Inferior parietal cortex (tissue), 1 donor: ENCODE data around the gene FST.
A peak's percentile ranks its signal among the peaks of the same experiment; 100 is the strongest.

Source experiments
- DNase-seq: peaks from one replicate; pipeline ENCODE4 v3.0.0-alpha.2; 2016; ENCODE audit errors: extremely low spot score

The FST gene

DNA sequence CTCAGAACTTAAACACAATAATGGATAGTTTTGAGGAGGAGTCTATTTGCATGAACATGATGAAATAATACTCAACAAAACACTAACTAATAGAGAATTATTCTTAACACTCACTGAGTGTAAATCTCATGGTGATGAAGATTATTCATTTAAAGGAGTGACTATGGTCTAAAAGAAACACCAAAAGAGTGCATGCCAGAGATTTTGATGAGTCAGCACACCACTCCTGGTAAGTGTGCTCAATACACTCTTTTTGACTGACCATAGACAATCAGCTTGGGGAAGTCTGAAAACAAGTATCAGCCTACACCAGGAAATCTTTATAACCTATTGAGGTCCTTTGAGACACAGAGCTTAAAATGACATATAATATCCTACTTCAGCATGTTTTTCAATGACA, 6.8 kb upstream of the FST start:
- DNase-seq: no peak

DNA sequence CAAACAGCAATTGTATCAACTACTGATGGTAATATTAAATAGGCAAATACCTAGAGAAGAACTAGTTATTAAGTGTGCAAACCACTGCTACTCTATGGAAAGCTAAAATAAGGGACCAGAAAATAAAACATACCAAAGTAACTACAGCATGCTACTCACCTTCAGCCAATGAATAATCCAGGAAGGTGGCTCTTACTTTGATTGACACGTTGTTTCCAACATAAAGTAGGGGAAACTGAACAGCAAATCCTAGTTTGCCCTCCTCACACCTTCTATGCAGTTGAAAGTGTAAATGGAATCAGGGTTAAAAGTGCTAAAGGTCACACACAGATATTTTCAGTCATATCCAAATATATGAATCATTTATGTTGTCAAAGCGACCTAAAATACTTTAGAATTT, 5.1 kb upstream of the FST start:
- DNase-seq: no peak

DNA sequence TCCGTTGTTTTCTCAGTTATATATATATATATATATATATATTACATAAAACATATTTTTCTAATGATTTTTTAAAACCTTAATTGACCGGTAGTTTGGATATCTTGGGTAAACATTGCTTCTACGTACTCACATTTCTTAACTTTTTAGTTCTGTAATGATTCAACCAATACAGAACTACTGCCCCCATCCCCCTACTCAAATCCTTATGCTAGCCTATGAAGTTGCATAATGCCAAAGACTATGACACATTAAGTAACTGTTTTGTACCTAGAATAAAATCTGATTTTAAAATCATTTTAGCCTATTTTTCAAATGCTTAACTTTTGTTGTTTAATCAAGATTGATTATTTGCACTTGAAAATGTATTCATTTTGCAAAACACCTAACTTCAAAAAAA, 4.4 kb upstream of the FST start:
- no peak for DNase-seq

DNA sequence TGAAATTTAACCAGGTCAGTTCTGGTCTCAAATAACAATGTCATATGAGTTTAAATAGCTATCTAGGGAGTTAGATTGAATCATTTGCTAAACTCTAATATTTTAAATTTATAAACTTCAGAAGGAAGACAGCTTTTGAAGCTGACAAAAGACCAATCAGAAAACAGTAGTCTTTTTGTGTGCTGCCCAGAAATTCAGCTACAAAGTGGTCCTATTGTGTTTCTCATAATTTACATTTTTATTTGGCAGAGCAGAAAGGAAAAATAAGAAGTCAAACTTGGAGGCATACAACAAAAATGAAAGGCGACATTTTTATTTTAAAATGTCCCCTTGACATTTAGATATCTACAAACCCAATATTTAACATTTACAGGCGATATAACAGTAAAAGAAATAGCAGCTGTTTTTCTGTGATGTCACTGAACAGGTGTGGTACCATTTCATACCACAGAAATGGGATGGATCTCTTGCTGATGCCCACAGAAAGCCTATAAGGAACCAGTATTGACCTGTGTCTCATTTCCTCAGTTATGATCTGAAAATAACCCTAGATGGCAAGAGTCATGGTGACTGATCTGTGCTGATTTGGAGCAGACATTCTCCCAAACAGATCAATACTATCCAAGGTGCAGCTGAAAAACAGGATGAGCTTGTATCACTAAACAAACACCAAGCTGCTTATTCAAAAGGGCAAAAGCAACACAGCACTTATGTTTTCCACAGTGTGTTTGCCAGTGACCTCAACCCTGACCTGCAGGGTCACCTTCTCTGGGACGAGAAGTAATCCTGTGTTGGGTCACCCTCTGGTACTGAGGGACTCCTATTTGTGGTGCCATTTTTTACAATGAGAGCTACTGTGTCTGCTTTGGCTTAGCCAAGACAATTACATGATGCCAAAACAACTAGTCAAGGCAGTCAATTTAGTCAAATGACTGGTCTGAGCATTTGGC, 3.6 kb upstream of the FST start:
- DNase-seq: peak; percentile 42

DNA sequence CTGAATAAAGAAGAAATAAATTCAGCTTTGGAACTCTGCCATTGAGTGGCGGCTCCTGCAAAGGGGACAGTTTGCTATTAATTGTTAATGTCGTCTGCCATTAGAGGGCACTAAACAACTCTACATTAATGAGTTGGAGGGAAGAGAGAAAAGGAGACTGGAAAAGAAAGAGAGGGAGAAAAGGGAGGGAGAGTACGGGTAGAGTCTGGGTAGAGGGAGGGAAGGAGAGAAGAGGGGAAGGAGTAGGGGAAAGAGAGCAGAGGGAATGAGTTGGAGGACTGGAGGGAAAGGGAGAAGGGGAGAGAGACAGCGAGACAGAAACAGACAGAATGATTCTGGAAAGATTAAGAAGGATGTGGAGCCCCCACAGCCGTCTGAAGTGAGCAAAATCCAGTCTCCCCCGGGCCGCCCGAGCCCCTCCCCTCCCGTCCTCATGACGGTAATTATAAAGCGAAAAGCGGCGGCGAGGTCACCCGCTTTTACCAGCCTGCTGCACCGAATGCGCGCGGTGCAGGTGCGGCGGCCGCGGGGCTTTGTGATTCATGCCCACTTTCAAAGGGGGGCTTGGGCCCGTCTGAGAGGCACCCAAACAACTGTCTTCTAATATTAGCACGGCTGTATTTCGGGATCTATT, 1.9 kb upstream of the FST start:
- peak; percentile 76 for DNase-seq

DNA sequence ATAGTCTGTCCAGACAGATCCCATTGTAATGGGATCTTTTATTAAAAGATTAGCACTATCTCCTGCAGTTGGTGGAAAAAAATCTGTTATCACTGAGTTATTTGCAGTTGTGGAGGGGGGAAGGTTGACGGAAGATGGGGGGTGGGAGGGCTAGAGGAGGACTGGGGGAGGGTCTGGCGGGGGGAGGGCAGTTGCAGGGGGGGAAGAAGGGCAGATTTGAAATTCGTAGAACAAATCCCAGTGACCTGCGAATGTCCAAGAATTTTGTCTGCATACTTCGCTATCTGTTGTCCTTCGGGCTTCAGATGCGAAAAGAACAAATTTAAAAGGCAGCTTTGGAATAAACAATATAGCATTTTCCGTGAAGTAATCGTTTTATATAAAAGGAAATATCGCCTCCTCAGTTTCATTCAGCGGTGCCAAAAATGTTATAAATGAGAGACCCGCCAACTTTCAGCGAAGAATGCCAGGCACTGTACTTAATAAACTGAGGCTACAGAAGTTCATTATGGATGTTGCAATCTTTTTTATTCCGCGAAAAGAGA, 1.3 kb upstream of the FST start:
- no peak for DNase-seq

DNA sequence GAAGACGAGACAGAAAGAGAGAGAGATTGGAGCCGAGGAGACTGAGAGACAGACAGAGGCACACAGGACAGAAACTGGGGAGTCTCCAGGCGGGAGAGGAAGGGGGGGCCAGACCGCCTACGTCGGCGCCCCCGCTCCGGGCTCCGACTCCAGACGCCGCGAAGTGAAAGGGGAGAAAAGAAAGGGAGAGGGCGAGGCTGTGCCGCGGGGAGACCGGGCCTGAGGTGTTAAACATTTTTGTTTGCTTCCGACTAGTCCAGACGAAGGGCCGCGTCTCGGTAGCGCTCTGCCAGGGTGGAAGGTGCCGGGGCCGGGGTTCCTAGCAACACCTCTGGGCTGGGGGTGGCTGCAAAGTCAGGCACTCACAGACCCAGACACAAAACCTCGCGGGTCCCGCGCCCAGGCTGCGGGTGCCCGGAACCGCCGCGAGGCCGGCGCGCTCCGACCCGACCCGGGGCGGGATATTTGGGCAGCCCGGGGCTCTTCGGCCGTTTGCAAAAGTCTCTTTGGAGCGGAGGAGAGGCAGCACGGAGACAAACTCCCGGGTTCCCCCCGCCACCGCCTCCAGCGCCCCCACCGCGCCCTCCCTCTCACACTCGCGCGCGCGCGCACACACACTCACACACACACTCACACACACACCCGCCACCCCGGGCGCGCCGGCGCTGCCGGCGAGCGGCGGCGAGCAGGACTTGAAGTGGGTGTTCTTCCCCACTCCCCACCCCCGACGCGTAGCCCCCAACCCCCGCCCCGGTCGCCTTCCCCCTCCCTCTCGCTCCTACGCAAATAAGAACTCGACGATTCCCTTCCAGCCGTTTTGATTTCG, 626 bp upstream of the FST start:
- DNase-seq: no peak

DNA sequence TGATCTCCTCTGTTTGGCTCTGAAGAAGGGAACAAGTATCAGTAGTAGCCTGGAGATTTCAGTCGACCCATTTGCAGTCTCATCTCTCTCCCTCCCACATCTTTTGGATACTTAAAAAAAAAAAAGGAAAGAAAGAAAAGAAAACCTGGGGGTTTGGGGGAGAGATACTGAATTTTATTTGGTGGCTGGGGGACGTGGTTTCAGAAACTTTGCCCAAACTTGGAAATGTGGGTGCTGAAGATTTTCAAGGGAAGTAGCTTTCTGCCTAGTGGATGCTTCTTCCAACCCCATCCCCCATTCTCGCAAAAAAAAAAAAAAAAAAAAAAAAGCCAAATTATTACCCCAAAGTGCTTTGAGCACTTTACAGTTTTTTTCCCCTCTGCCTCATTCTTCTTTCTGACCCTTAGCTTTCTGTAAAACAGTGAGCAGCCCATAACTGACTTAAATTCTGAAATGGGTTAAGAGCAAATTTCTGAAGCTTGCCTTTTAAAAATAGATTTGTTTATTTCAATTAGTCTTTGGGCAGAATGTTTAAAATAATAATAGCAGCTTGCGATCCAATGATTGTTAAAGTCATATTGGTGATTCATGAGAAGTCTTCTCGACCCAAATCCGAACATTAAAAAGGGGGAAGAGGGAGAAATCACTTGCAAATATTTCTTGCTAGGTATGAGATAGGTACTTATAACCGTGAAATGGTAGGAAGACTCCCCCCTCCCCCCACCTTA, 894 bp downstream of the FST start:
- DNase-seq: no peak

DNA sequence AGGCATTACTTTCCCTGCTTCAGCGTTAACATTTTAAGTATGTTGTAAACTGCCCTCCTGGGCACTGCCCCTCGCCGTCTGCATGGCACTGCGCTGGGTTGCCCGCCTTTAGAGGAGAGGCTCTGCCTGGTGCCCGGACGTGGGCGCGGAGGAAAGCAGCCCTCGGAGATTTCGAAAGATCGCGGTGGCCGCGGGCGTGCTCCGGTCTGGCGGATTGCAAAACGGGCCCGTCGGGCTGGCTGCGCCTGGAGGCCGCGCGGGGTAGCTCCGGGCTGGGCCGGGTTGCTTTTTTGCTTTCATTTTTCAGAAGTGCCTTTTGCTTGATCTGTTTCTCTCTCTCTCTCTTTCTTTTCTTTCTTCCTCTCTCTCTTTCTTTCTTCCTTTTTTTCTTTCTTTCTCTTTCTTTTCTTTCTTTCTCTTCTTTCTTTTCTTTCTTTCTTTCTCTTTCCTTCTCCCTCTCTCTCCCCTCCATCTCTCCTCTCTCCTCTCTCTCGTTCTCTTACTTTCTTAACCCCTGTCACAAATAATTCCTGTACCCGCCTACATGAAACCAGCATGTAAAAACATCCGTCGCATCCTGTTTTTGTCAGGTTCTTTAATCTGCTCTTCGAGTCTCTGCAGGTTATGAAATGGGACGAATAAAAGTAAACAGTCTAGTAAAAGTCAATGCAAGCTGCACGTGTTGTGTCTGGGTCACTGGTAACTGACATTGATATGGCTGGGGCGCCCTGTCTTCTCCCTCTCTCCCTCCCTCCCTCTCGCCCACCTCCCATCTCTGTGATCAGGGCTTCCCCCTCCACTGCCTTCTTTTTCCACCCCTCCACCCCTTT, 1.7 kb downstream of the FST start:
- DNase-seq: peak; percentile 12

DNA sequence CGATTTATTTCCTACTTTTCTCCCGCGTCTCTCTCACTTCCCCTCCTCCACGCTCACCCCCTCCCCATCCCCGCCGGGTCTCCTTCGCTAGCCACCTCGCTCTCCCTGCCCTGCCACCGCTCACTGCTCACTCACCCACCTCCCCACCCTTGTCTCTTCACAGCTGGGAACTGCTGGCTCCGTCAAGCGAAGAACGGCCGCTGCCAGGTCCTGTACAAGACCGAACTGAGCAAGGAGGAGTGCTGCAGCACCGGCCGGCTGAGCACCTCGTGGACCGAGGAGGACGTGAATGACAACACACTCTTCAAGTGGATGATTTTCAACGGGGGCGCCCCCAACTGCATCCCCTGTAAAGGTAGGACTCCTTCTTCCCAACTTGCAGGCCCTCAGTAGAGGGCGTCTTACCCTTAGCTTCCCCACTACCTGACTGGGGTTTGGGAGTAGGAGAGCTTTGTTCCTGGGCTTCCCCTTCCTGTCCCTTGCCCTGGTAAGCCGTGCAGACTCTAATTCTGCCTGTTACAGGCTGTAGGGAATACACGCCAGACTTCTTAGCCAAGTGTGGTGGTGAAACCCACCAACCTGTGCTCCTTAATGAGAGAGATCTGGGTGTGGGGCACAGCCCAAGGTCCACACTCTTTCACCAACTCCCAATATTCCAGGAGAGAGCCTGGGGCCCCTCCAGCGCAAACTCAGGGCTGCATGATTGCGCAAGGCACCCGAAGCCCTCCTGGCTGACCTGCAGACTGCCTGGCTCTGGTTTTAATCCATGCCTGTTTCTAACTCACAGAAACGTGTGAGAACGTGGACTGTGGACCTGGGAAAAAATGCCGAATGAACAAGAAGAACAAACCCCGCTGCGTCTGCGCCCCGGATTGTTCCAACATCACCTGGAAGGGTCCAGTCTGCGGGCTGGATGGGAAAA, 2.5 kb downstream of the FST start:
- DNase-seq: no peak

DNA sequence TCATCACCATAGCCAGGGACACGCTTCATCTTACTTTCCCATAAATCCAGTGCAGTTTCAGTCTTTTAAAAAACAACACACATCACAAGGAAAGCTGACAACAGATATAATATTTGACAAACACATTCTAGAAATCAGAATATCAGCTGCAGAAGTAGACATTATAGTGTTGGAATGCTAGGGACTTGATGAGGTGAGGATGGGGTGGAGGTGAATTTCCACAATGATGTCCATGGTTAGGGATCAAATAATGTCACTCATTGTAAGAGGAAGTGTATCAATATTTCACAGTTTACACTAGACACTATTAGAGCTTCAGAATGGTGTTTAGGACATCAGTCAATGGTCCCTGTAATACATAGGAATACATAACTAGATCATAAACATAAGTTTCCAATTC, 7.0 kb downstream of the FST start:
- no peak for DNase-seq

DNA sequence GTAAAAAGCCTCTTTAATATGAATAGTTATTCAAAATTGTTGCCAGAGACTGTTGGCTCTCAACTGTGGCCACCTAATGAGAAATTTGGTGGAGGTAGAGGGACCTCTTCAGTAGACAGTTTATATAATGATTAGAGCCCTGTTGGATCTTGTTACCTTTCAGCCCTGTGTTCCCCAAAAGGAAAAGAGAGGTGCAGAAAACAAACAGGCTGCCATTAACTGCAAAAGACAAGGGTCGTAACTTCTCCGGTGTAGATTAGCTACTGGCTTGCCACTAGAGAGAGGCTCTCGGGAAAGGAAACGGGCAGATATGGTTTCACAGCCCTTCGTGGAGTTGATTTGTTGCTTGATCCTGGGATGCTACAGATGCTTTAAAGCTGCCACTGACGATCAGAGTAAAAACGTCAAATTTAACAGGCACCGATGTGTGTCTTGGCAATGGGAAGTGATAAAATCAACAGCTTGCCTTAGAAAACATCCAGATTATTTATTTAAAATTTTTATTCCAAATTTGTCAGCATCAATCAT, 7.8 kb downstream of the FST start:
- DNase-seq: no peak

DNA sequence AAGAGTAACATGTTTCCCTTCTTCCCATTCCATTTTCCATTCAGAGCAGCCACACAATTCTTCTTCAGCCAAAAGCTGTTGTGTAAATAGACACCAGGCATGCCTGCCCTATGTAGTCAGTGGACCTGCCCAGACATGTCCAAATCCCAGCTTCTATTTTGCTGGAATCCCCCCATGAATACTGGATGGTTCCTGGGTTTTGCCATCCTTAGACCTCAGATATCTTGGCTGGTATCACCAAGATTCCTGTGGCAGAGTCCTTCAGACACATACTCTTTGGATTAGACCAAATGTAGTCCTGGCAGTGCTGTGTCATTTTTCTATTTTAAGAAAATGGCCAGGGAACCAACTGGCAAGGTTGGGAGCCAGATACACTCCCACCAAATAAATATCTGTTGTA, 10.3 kb downstream of the FST start:
- DNase-seq: no peak

DNA sequence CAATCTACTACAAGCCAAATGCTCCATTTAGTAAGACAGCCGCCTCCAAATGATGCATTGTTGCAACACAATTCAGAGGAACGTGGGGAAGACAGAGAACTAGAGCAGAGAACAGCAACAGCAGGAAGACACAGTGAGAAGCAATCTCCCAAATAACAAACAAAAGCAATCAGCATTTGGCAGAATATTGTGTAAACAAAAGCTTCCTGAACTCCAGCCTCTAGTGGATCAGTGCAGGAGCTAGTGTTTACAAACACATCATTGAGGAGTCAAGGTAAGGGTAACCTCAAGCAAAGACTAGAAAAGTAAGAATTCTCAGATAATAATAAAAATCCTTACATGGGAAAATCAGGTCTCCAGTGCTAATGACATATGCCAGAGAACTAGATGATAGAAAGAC, 20.6 kb downstream of the FST start:
- no peak for DNase-seq

DNA sequence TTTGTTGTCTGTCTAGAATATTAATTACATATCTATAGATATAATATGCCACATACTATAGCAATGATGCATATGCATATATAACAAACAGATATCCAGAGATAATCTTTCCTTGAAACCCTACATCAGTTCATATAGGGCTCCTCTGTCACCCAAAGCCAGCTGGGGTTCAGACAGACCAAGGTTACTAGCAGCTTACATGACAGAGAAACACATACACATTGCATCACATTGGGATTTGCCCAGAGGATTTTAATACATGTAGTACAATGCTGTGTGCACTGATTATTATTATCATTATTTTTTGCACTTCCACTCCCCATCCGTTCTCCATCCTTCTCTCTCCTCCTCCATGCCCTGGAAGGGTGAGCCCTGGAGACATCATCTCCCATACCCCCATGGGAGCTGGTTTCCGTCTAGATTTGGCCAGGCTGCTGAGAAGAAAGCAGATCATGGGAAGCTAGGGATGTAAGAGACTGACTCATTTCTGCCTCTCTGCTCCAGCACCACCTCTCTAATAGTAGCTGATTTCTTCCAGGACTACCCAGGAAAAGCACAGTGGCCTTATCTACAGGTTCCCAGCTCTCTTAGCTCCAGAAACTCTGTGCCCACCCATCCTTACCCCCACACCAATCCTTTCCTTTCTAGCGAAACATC, 23.3 kb downstream of the FST start:
- no peak for DNase-seq

DNA sequence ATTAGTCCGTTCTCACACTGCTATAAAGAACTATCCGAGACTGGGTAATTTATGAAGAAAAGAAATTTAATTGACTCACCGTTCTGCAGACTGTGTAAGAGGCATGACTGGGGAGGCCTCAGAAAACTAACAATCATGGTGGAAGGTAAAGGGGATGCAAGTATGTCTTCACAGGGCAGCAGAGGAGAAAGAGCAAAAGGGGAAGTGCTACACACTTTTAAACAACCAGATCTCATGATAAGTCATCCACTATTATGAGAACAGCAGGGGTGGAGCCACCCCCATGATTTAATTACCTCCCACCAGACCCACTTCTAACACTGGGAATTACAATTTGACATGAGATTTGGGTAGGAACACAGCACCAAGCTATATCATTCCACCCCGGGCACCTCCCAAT, 26.6 kb downstream of the FST start:
- no peak for DNase-seq

DNA sequence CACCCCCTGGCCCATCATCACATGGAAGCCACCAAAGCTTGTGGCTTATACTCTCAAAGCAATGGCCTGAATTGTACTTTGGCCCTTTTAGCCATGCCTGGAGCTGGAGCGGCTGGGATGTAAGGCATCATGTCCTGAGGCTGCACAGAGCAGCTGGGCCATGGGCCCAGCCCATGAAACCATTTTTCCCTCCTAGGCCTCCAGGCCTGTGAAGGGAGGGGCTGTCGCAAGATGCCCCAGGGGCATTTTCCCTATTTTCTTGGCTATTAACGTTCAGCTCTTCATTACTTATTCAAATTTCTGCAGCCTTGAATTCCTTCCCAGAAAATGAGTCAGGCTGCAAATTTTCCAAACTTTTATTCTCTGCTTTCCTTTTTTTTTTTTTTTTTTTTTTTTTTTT, 27.7 kb downstream of the FST start:
- no peak for DNase-seq

DNA sequence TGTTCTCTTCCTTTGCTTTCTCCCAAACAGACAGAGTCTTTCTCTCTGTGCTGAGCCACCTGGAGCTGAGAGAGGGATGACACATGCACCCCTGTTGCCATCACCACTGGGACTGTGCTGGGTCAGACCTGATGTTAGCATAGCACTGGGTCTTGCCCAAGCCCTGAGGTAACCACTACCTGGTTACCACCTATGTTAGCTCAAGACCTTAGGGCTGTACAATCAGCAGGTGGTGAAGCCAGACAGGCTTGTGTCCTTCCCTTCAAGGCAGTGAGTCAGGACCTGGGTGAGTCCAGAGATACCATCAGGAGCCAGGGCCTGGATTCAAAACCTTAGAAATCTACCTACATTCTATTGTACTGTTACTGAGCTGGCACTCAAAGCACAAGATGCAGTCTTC, 32.1 kb downstream of the FST start:
- DNase-seq: no peak

DNA sequence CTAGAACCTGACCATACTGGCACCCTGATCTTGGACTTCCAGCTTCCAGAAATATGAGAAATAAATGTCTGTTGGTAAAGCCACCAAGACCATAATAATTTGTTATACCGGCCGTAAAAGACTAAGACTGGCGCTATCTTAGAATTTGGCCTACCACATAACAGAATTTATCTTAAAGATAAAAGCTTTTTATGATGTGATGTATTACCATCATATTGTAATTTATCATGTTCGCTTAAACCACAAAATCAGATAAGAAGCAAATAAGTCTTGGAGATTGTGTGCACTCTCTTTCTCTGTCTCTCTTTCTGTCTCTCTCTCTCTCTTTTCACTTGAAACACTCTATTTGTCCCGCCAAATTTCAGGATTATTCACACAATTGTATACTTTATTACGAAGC, 35.6 kb downstream of the FST start:
- no peak for DNase-seq
